Fibroblast of lung (primary cell): Measurements from ENCODE around the gene SAMD11. TPM values are rescaled to one million over a fixed set of nuclear protein-coding genes. Genes with fewer than 3 reads are reported as not detected.

ENCODE experiments used
- DNase-seq, 2 donors: peaks; one replicate each; pipeline versions ENCODE4 v3.0.0 to v3.0.0-alpha.2; 2010; ENCODE audit warnings: low read depth in 2 of 2
- H2AFZ ChIP-seq: 2 replicates; pipeline ENCODE4 v1.5.1; 2012; ENCODE audit warnings: low read length, control low read depth, inconsistent platforms
- H3K27ac ChIP-seq: 2 replicates; pipeline ENCODE4 v1.5.1; 2011; ENCODE audit warnings: low read length, control low read depth; ENCODE audit not compliant: insufficient read depth
- H3K27me3 ChIP-seq: 2 replicates; pipeline ENCODE4 v1.5.1; 2011; ENCODE audit warnings: mild to moderate bottlenecking, low read length; ENCODE audit not compliant: control insufficient read depth, insufficient read depth
- H3K36me3 ChIP-seq: 2 replicates; pipeline ENCODE4 v1.5.1; 2011; ENCODE audit warnings: low read length; ENCODE audit not compliant: control insufficient read depth, insufficient read depth
- H3K4me1 ChIP-seq: 2 replicates; pipeline ENCODE4 v1.5.1; 2011; ENCODE audit warnings: low read length; ENCODE audit not compliant: control insufficient read depth, insufficient read depth; ENCODE audit errors: extremely low read depth
- H3K4me2 ChIP-seq: 2 replicates; pipeline ENCODE4 v1.5.1; 2011; ENCODE audit warnings: low read length, control low read depth; ENCODE audit not compliant: insufficient read depth; ENCODE audit errors: extremely low read depth
- H3K4me3 ChIP-seq, 4 experiments: fragments of 200-600 bp in 1 of 4; sonication (generic) in 1 of 4; replicated peaks in 1 of 4; 2 replicates each; pipeline ENCODE4 v1.5.1; 2011 to 2016; ENCODE audit warnings: low read length in 4 of 4, low read depth in 3 of 4, mild to moderate bottlenecking in 3 of 4, control low read depth in 2 of 4, inconsistent platforms in 1 of 4, mixed read lengths in 1 of 4; ENCODE audit not compliant: insufficient read depth in 1 of 4; ENCODE audit errors: control extremely low read depth in 1 of 4
- H3K79me2 ChIP-seq: 2 replicates; pipeline ENCODE4 v1.5.1; 2012; ENCODE audit warnings: mild to moderate bottlenecking, low read length, inconsistent platforms; ENCODE audit not compliant: control insufficient read depth, insufficient read depth
- H3K9ac ChIP-seq: 2 replicates; pipeline ENCODE4 v1.5.1; 2011; ENCODE audit warnings: mild to moderate bottlenecking, low read length, control low read depth; ENCODE audit not compliant: insufficient read depth
- H3K9me3 ChIP-seq: 2 replicates; pipeline ENCODE4 v1.5.1; 2012; ENCODE audit warnings: low read depth, low read length; ENCODE audit not compliant: control insufficient read depth, insufficient read depth
- H4K20me1 ChIP-seq: 2 replicates; pipeline ENCODE4 v1.5.1; 2011; ENCODE audit warnings: low read length; ENCODE audit not compliant: control insufficient read depth, insufficient read depth; ENCODE audit errors: extremely low read depth
- CTCF ChIP-seq, 2 donors: IDR thresholded peaks in 1 of 2; conservative IDR thresholded peaks in 1 of 2; 1 replicate in 1 of 2; 2 replicates in 1 of 2; pipeline ENCODE4 v1.5.1; 2011 to 2012; ENCODE audit warnings: low read length in 2 of 2, control low read depth in 1 of 2, inconsistent platforms in 1 of 2, low read depth in 1 of 2, mild to moderate bottlenecking in 1 of 2
- EZH2 ChIP-seq: IDR thresholded peaks from 2 replicates; pipeline ENCODE4 v1.5.1; 2012; ENCODE audit warnings: low read length, control low read depth, mild to moderate bottlenecking; ENCODE audit errors: missing control alignments
- polyA plus RNA-seq, 2 donors: library from polyadenylated mRNA; depleted of rRNA in 1 of 2; stranded (reverse) in 1 of 2; unstranded in 1 of 2; fragments of >200 nt; gene quantifications; 2 replicates each; pipeline ENCODE4 v1.2.1, GENCODE V29; 2011 to 2012; ENCODE audit warnings: missing spikeins in 1 of 2
- total RNA-seq: library from RNA; depleted of rRNA; stranded (reverse); fragments of >200 nt; gene quantifications from 2 replicates; pipeline ENCODE4 v1.2.1, GENCODE V29; 2014

Gene SAMD11
- total and polyA plus RNA-seq, 2 donors (not counting 1 experiment from before 2014, with no cell fraction given): 0.40 to 3.8 TPM

- H2AFZ ChIP-seq: no peak overlapping the region
- TF ChIP-seq CTCF (conservative IDR thresholded peaks at IDR 0.05 in 1 of 2, IDR thresholded peaks at IDR 0.05 in 1 of 2; ENCODE audit: low read depth in 1 of 2, low read length in 2 of 2) (no peak), EZH2 (no peak)
- no peaks in the 10 kb centered on the region for H3K9me3 ChIP-seq
- H3K27me3 ChIP-seq: peaks cover 47% of the 10 kb centered on the region
- H3K9ac ChIP-seq: no peak overlapping the region
- H4K20me1 ChIP-seq: no peaks in the 10 kb centered on the region
- H3K4me1 ChIP-seq: peaks cover 7% of the 10 kb centered on the region
- H3K4me2 ChIP-seq: no peak overlapping the region
- no peak overlapping the region for H3K27ac ChIP-seq
- no peaks in the 10 kb centered on the region for H3K79me2 ChIP-seq
- H3K4me3 ChIP-seq: no peak overlapping the region
- DNase-seq: no peak
- H3K36me3 ChIP-seq: no peaks in the 10 kb centered on the region
Observed at GRCh38 chr1:917076-917459, 6.7 kb upstream of the SAMD11 start.

GRCh38 chr1:917466-918091, 6.1 kb upstream of the SAMD11 start:
- DNase-seq: no peak
- H3K27me3 ChIP-seq: peaks cover 47% of the 10 kb centered on the region

GRCh38 chr1:918353-918752, 5.4 kb upstream of the SAMD11 start:
- Histone ChIP-seq H3K36me3 (no peaks in the 10 kb centered on the region), H3K4me3 (no peak overlapping the region), H3K79me2 (no peaks in the 10 kb centered on the region), H3K4me2 (no peak overlapping the region), H3K4me1 (peaks cover 7% of the 10 kb centered on the region), H2AFZ (no peak overlapping the region), H3K9me3 (no peaks in the 10 kb centered on the region), H3K27me3 (peaks cover 47% of the 10 kb centered on the region), H4K20me1 (no peaks in the 10 kb centered on the region), H3K27ac (no peak overlapping the region), H3K9ac (no peak overlapping the region)
- TF ChIP-seq CTCF (conservative IDR thresholded peaks at IDR 0.05 in 1 of 2, IDR thresholded peaks at IDR 0.05 in 1 of 2; ENCODE audit: low read depth in 1 of 2, low read length in 2 of 2) (no peak), EZH2 (no peak)
- no peak for DNase-seq

More at GRCh38 chr1:917466-918091, 6.1 kb upstream of the SAMD11 start:
- no peak overlapping the region for H3K4me3 ChIP-seq
- peaks cover 7% of the 10 kb centered on the region for H3K4me1 ChIP-seq
- no peak overlapping the region for H3K4me2 ChIP-seq
- no peaks in the 10 kb centered on the region for H3K9me3 ChIP-seq
- no peaks in the 10 kb centered on the region for H4K20me1 ChIP-seq
- TF ChIP-seq CTCF (conservative IDR thresholded peaks at IDR 0.05 in 1 of 2, IDR thresholded peaks at IDR 0.05 in 1 of 2; ENCODE audit: low read depth in 1 of 2, low read length in 2 of 2): no peak
- no peak overlapping the region for H2AFZ ChIP-seq
- no peaks in the 10 kb centered on the region for H3K79me2 ChIP-seq
- H3K36me3 ChIP-seq: no peaks in the 10 kb centered on the region
- H3K27ac ChIP-seq: no peak overlapping the region
- H3K9ac ChIP-seq: no peak overlapping the region
